GM10248 (cell line): Measurements from ENCODE around the gene EPHA1.

Source experiments
- CTCF ChIA-PET: fragments of 300-600 bp; sonication (Branson Sonifier 250); formaldehyde crosslinking; extraction: SDS; loops from one replicate; lab custom pipeline; 2021; ENCODE audit warnings: antibody characterized with exemption; lab: Yijun Ruan, JAX
- POLR2A ChIA-PET: fragments of 350-650 bp; sonication (Branson Sonifier 250); formaldehyde crosslinking; extraction: SDS; loops from one replicate; lab custom pipeline; 2020; ENCODE audit warnings: antibody characterized with exemption; lab: Yijun Ruan, JAX
- DNase-seq: peaks from one replicate; pipeline ENCODE4 v3.0.0; 2012; ENCODE audit errors: extremely low spot score
- TF ChIP-seq, protein P1 (sequence below): IDR thresholded peaks from 2 replicates; pipeline ENCODE4 v1.5.1; 2012; ENCODE audit warnings: mild to moderate bottlenecking, low read depth; ENCODE audit errors: extremely low read depth, missing control alignments, control extremely low read depth

The EPHA1 gene

DNA sequence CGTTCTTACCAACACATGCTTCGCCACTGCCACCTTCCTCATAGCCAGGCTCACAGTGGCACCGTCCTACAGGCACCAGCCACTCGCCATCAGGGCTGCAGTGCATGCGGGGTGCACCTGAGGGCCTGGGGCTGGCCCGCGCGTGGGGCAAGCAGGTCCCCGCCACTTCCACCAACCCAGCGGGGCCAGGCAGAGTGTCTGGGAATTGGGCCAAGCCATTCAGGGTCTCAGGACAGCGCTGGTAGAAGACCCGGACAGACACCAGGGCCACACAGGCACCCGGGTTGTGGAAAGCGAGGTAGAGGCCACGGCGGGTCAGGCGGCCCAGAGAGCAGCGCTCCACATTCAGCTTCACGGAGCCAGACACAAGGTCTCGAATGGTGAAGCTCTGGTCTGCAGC lies 9.0 kb downstream of the EPHA1 start:
- POLR2A ChIA-PET = interaction anchor here (0.5 kb wide), 1 partner anchor 592 kb away, joined by 3 read pairs; no protein-coding TSS in a partner anchor
- TF ChIP-seq, protein P1, sequence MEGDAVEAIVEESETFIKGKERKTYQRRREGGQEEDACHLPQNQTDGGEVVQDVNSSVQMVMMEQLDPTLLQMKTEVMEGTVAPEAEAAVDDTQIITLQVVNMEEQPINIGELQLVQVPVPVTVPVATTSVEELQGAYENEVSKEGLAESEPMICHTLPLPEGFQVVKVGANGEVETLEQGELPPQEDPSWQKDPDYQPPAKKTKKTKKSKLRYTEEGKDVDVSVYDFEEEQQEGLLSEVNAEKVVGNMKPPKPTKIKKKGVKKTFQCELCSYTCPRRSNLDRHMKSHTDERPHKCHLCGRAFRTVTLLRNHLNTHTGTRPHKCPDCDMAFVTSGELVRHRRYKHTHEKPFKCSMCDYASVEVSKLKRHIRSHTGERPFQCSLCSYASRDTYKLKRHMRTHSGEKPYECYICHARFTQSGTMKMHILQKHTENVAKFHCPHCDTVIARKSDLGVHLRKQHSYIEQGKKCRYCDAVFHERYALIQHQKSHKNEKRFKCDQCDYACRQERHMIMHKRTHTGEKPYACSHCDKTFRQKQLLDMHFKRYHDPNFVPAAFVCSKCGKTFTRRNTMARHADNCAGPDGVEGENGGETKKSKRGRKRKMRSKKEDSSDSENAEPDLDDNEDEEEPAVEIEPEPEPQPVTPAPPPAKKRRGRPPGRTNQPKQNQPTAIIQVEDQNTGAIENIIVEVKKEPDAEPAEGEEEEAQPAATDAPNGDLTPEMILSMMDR = no peak
- no peak for DNase-seq
- CTCF ChIA-PET = interaction anchor here (0.8 to 4.7 kb wide), 2 partner anchors 16 to 17 kb away, joined by 4 to 26 read pairs; no protein-coding TSS in a partner anchor

DNA sequence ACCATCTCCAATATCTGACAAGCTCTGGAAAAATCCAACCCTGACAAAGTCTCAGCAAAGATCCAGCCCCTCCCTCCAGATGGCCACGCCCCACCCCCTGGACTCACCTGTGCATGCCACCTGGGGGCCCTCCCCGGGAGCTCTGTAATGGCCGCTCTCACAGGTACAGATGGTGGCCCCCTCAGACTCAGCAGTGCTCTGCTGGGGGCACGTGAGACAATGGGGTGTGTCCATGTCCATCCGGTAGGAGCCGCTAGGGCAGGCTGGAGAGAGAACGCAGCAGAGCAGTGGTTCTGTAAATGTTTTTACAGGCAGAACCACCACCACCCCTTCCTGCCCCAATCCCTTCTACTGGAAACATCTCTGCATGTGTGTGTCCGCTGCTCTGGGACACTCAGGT lies 9.5 kb downstream of the EPHA1 start:
- POLR2A ChIA-PET = no interaction called here
- CTCF ChIA-PET = interaction anchor here (3.2 to 4.7 kb wide), 2 partner anchors 17 to 19 kb away, joined by 15 to 26 read pairs; no protein-coding TSS in a partner anchor
- DNase-seq = no peak
- TF ChIP-seq, protein P1 = no peak

DNA sequence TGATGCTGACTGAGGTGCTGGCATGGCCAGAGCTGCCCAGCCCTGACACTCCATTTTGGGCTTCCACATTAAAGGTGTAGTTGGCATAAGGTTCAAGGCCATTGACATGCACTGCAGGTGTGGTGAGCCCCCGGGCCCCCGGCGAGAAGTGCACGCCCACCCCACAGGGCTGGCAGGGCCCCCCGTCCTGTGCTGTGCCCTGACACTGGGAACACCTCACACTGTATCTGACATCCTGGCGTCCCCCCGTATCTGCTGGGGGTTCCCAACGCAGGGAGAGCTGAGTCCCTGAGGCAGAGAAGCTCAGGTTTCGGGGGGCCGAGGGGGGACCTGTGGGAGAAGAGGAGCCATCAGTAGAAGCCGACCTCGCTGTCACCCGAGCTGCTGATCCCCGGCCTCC lies 10.0 kb downstream of the EPHA1 start:
- TF ChIP-seq, protein P1 = no peak
- DNase-seq = no peak
- POLR2A ChIA-PET = no interaction called here
- CTCF ChIA-PET = interaction anchor here (3.2 to 4.7 kb wide), 2 partner anchors 18 to 19 kb away, joined by 15 to 26 read pairs; no protein-coding TSS in a partner anchor

DNA sequence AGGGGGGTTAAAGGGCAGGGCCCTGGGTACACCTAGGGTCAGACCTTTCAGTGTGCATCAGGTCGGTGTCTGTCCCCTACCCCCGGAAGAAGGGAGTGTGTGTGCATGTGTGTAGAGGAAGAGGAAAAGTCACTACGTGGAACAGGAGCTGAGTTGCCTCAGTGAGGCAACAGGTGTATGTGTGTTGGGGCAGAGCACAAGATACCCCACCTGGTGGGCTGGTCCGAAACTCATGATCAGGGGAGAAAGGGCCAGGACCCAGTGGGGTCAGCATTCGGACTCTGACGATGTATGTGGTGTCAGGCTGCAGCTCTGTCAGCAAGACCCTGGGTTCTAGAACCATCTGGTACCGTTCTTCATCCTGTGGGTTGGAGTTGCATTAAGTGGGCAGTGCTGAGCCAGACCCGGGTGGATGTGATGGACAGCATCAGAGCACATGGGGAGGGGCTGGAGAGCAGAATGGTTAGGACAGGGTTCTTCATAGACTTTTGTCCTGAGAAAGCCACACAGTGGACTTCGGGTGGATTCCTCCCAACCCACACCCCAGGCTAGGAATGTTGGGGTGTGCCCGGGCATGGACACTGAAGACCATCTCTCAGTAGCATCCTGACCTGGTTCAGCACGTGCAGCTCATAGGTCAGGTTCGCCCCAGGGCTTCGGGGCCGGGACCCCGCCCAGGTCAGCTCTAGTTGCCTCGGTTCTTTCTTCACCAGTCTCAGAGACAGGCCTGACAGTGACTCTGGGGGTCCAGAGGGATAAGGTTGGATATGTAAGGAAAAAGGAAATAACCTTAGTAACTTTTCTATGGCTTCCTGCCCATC lies 10.7 kb downstream of the EPHA1 start:
- ChIA-PET CTCF (interaction anchor here (0.6 to 4.7 kb wide), 4 partner anchors 10 to 18 kb away, joined by 3 to 26 read pairs (median 12); no protein-coding TSS in a partner anchor), POLR2A (no interaction called here)
- TF ChIP-seq, protein P1 = no peak
- no peak for DNase-seq

DNA sequence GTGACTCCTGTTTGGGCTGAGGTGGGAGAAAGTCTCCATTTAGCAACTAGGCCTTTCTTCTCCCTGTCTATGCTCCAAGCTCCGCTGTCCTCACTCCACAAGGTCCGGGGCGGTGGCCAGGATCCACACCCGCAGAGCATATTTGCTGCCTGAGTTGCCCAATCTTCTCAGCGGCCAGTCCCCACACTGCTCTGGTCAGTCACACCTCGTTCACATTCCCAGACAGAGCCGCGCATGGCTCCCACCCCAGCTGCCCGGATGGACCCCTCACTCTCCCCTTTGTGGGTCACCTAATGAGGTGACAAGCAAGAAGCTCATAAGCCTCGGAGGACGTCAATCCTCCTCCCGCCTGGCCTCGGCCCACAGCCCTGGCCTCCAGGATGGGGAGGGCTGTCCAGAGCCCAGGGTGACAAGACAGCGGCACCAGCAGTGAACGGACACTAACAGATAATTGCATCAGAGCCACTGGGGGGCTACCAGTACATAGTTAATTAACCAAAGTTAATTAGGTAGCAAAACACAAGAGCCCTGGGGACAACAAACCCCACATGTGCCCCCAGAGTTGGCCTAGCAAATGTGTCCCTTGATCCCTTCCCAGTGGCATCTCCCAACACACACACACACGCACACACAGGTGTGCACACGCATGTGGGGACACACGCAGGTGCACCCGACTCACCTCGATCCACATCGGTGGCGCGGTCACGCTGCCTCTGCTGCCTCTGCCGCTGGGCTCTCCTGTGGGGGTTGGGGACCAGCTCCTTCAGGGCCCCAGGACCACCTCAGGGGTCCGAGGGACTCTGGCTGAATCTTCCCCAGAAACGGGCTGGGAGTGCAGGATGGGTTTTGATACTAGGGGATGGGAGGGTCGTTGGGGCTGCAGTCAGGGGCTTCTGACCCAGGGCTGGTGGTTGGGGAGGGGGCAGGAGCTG lies 11.8 kb downstream of the EPHA1 start:
- POLR2A ChIA-PET = no interaction called here
- CTCF ChIA-PET = interaction anchor here (2.1 to 4.7 kb wide), 3 partner anchors 13 to 19 kb away, joined by 8 to 26 read pairs (median 15); no protein-coding TSS in a partner anchor
- TF ChIP-seq, protein P1 = no peak
- no peak for DNase-seq

DNA sequence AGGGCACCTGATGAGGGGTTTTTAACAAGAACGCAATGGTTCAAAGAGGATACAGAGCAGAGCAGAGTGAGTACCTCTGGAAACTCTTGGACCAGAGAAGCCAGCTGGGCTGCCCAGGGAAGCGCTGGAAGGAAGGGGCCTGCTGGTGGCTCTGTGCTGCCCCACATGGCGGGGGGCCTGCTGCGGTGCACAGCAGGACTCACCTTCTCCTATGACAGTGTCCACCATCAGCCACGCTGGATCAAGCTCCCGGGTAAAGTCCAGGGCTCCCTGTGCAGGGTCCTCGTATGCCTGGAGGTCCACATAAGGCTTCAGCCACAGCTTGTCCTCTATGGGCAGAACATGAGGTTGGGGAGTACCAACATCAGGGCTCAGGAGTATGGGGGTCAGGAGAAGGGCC lies 12.5 kb downstream of the EPHA1 start:
- POLR2A ChIA-PET = no interaction called here
- no peak for DNase-seq
- TF ChIP-seq, protein P1 = no peak
- CTCF ChIA-PET = interaction anchor here (1.5 to 4.7 kb wide), 4 partner anchors 12 to 27 kb away, joined by 5 to 26 read pairs (median 12); no protein-coding TSS in a partner anchor
